DND-41 (cell line): ENCODE data around the gene NAP1L5.

ENCODE experiments used
- ATAC-seq: fragments of 200-7000 bp; cut with Tn5 transposase; 3 replicates; pipeline ENCODE4 v1.9.1; 2021; ENCODE audit warnings: low read depth; ENCODE audit not compliant: insufficient read depth
- DNase-seq: peaks from one replicate; pipeline ENCODE4 v3.0.0-alpha.2; 2020
- H2AFZ ChIP-seq: 2 replicates; pipeline ENCODE4 v1.6.0; 2012; ENCODE audit warnings: low read depth, low read length
- H3K27ac ChIP-seq: 2 replicates; pipeline ENCODE4 v1.5.1; 2012; ENCODE audit warnings: low read length, inconsistent platforms
- H3K27me3 ChIP-seq: fragments of 200-600 bp; sonication (generic); 2 replicates; pipeline ENCODE4 v1.6.0; 2012; ENCODE audit warnings: low read length, mild to moderate bottlenecking, inconsistent platforms; ENCODE audit not compliant: insufficient read depth, poor library complexity
- H3K36me3 ChIP-seq: 2 replicates; pipeline ENCODE4 v1.5.1; 2012; ENCODE audit warnings: low read length, inconsistent platforms; ENCODE audit not compliant: insufficient read depth
- H3K4me1 ChIP-seq: 2 replicates; pipeline ENCODE4 v1.5.1; 2012; ENCODE audit warnings: mild to moderate bottlenecking, low read length; ENCODE audit not compliant: insufficient read depth
- H3K4me2 ChIP-seq: 2 replicates; pipeline ENCODE4 v1.6.0; 2012; ENCODE audit warnings: mild to moderate bottlenecking, moderate library complexity, low read length, inconsistent platforms; ENCODE audit not compliant: insufficient read depth
- H3K4me3 ChIP-seq, 2 experiments: fragments of 200-600 bp in 1 of 2; shearing (Covaris generic) in 1 of 2; 2 replicates each; pipeline ENCODE4 v1.5.1; 2012 to 2016; ENCODE audit warnings: inconsistent platforms in 2 of 2, low read length in 2 of 2, mild to moderate bottlenecking in 2 of 2, low read depth in 1 of 2, moderate library complexity in 1 of 2
- H3K79me2 ChIP-seq: 2 replicates; pipeline ENCODE4 v1.6.0; 2012; ENCODE audit warnings: low read length, inconsistent platforms; ENCODE audit not compliant: insufficient read depth
- H3K9ac ChIP-seq: 2 replicates; pipeline ENCODE4 v1.6.0; 2012; ENCODE audit warnings: low read depth, mild to moderate bottlenecking, inconsistent platforms, low read length, moderate library complexity
- H3K9me3 ChIP-seq: 2 replicates; pipeline ENCODE4 v1.5.1; 2012; ENCODE audit warnings: low read length, moderate library complexity, mild to moderate bottlenecking, inconsistent platforms; ENCODE audit not compliant: insufficient read depth, severe bottlenecking
- H4K20me1 ChIP-seq: 2 replicates; pipeline ENCODE4 v1.6.0; 2012; ENCODE audit warnings: low read length; ENCODE audit not compliant: insufficient read depth
- CTCF ChIP-seq: IDR thresholded peaks from 2 replicates; pipeline ENCODE4 v1.5.1; 2012; ENCODE audit warnings: borderline replicate concordance, low read length, moderate library complexity, mild to moderate bottlenecking; ENCODE audit not compliant: poor library complexity, severe bottlenecking; ENCODE audit errors: extremely low read depth
- EZH2 ChIP-seq: IDR thresholded peaks from 3 replicates; pipeline ENCODE4 v1.6.1; 2012; ENCODE audit warnings: borderline replicate concordance, low read depth, mild to moderate bottlenecking, moderate library complexity, low read length, inconsistent platforms; ENCODE audit not compliant: severe bottlenecking

The NAP1L5 gene

GRCh38 chr4:88705805-88706492 is 8.3 kb upstream of the NAP1L5 start:
- H2AFZ ChIP-seq = no peak overlapping the region
- H4K20me1 ChIP-seq = no peaks in the 10 kb centered on the region
- no peak for DNase-seq
- no peak overlapping the region for H3K27ac ChIP-seq
- H3K9me3 ChIP-seq = no peaks in the 10 kb centered on the region
- no peaks in the 10 kb centered on the region for H3K4me1 ChIP-seq
- H3K36me3 ChIP-seq = peaks cover 38% of the 10 kb centered on the region
- ATAC-seq = no peak
- no peak overlapping the region for H3K4me2 ChIP-seq
- H3K9ac ChIP-seq = no peak overlapping the region
- H3K79me2 ChIP-seq = no peaks in the 10 kb centered on the region
- H3K4me3 ChIP-seq = no peak overlapping the region
- TF ChIP-seq CTCF = no peak
- no peak for TF ChIP-seq EZH2
- H3K27me3 ChIP-seq = no peaks in the 10 kb centered on the region

GRCh38 chr4:88705223-88705622 is 7.6 kb upstream of the NAP1L5 start:
- no peak for ATAC-seq
- DNase-seq = no peak
- no peak overlapping the region for H2AFZ ChIP-seq
- no peaks in the 10 kb centered on the region for H3K27me3 ChIP-seq
- H3K9ac ChIP-seq = no peak overlapping the region
- no peak overlapping the region for H3K4me3 ChIP-seq
- H3K79me2 ChIP-seq = no peaks in the 10 kb centered on the region
- H3K9me3 ChIP-seq = no peaks in the 10 kb centered on the region
- peaks cover 32% of the 10 kb centered on the region for H3K36me3 ChIP-seq
- H3K27ac ChIP-seq = no peak overlapping the region
- TF ChIP-seq CTCF (no peak), EZH2 (no peak)
- H4K20me1 ChIP-seq = no peaks in the 10 kb centered on the region
- H3K4me1 ChIP-seq = no peaks in the 10 kb centered on the region
- no peak overlapping the region for H3K4me2 ChIP-seq

- H3K36me3 ChIP-seq = peaks cover 38% of the 10 kb centered on the region
- H3K79me2 ChIP-seq = no peaks in the 10 kb centered on the region
- no peaks in the 10 kb centered on the region for H3K27me3 ChIP-seq
- no peaks in the 10 kb centered on the region for H3K9me3 ChIP-seq
- DNase-seq (no peak), ATAC-seq (no peak)
- no peak overlapping the region for H2AFZ ChIP-seq
- H4K20me1 ChIP-seq = no peaks in the 10 kb centered on the region
- H3K27ac ChIP-seq = no peak overlapping the region
- no peak overlapping the region for H3K4me3 ChIP-seq
- no peaks in the 10 kb centered on the region for H3K4me1 ChIP-seq
- no peak for TF ChIP-seq CTCF
- TF ChIP-seq EZH2 = no peak
- no peak overlapping the region for H3K9ac ChIP-seq
- no peak overlapping the region for H3K4me2 ChIP-seq
Observed at GRCh38 chr4:88702782-88703181, 5.2 kb upstream of the NAP1L5 start.
